Measurements from ENCODE around the gene EGFR. TPM values are rescaled to one million over a fixed set of nuclear protein-coding genes. Genes with fewer than 3 reads are reported as not detected.

EGFR gene
- total RNA-seq, 1 experiment from 2014 or later: 448 TPM

DNA sequence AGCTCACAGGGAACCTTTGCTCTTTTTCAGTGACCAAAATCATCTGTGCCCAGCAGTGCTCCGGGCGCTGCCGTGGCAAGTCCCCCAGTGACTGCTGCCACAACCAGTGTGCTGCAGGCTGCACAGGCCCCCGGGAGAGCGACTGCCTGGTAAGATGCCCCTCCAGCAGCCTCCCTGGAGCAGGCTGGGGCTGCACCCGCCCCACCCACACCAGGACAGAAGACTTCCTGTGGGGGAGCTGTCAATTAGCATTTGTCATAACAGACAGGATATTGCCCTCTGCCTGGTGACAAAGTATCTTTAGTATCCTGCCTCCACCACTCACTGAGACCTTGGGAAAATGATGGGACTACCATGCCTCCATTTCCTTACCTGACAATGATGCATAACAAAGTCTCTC lies 133.7 kb downstream of the EGFR start:
- intact Hi-C loops (cut with micrococcal nuclease): no loop called here
- CTCF ChIA-PET: interaction anchor here (0.8 to 3.9 kb wide), 3 partner anchors 19 to 379 kb away, joined by 3 to 20 read pairs (median 3); no protein-coding TSS in a partner anchor

DNA sequence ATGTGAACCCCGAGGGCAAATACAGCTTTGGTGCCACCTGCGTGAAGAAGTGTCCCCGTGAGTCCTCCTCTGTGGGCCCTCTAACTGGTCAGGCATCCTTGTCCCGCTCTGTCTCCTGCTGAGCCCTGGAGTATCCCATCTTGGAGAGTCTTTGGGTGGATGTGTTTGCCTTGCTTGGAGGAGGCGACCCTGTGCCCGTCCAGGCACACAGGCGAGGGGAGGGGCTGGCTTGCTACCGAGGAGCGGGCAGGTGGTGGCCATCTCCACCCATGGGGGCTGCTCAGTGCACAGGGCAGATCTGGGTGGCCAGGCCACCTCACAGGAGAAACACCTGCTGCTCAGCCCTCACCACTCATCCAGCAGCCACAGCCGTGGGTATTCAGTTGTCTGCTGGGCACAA lies 135.3 kb downstream of the EGFR start:
- CTCF ChIA-PET: interaction anchor here (0.6 to 1.0 kb wide), 3 partner anchors 101 to 389 kb away, joined by 3 to 6 read pairs (median 4); no protein-coding TSS in a partner anchor
- intact Hi-C loops (cut with micrococcal nuclease): no loop called here
- no peak for DNase-seq (ENCODE audit: unreplicated experiment)
- Mint-ChIP-seq H3K27ac (ENCODE audit: low read depth, unreplicated experiment) (peak overlapping the region; percentile 22), H3K4me1 (ENCODE audit: insufficient read depth, unreplicated experiment) (peaks cover 3% of the 10 kb centered on the region), H3K36me3 (ENCODE audit: insufficient read depth, unreplicated experiment) (peaks cover 100% of the 10 kb centered on the region), H3K4me3 (ENCODE audit: unreplicated experiment) (no peak overlapping the region), H3K9me3 (ENCODE audit: unreplicated experiment) (no peaks in the 10 kb centered on the region), H3K27me3 (ENCODE audit: insufficient read depth, unreplicated experiment) (no peaks in the 10 kb centered on the region)
- BruUV-seq (replicated peaks): no TSS peak
- TF ChIP-seq, protein P1, sequence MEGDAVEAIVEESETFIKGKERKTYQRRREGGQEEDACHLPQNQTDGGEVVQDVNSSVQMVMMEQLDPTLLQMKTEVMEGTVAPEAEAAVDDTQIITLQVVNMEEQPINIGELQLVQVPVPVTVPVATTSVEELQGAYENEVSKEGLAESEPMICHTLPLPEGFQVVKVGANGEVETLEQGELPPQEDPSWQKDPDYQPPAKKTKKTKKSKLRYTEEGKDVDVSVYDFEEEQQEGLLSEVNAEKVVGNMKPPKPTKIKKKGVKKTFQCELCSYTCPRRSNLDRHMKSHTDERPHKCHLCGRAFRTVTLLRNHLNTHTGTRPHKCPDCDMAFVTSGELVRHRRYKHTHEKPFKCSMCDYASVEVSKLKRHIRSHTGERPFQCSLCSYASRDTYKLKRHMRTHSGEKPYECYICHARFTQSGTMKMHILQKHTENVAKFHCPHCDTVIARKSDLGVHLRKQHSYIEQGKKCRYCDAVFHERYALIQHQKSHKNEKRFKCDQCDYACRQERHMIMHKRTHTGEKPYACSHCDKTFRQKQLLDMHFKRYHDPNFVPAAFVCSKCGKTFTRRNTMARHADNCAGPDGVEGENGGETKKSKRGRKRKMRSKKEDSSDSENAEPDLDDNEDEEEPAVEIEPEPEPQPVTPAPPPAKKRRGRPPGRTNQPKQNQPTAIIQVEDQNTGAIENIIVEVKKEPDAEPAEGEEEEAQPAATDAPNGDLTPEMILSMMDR (IDR thresholded peaks at IDR 0.05; ENCODE audit: unreplicated experiment): no peak
- POLR2A ChIA-PET: no interaction called here

More for the DNA sequence above, 133.7 kb downstream of the EGFR start:
- Mint-ChIP-seq H3K27ac (ENCODE audit: low read depth, unreplicated experiment) (no peak overlapping the region), H3K4me3 (ENCODE audit: unreplicated experiment) (no peak overlapping the region), H3K27me3 (ENCODE audit: insufficient read depth, unreplicated experiment) (no peaks in the 10 kb centered on the region), H3K4me1 (ENCODE audit: insufficient read depth, unreplicated experiment) (peaks cover 5% of the 10 kb centered on the region), H3K9me3 (ENCODE audit: unreplicated experiment) (no peaks in the 10 kb centered on the region), H3K36me3 (ENCODE audit: insufficient read depth, unreplicated experiment) (peaks cover 100% of the 10 kb centered on the region)
- BruUV-seq (replicated peaks): no TSS peak
- TF ChIP-seq, protein P1 (IDR thresholded peaks at IDR 0.05; ENCODE audit: unreplicated experiment): no peak
- no peak for DNase-seq (ENCODE audit: unreplicated experiment)
- POLR2A ChIA-PET: no interaction called here

DNA sequence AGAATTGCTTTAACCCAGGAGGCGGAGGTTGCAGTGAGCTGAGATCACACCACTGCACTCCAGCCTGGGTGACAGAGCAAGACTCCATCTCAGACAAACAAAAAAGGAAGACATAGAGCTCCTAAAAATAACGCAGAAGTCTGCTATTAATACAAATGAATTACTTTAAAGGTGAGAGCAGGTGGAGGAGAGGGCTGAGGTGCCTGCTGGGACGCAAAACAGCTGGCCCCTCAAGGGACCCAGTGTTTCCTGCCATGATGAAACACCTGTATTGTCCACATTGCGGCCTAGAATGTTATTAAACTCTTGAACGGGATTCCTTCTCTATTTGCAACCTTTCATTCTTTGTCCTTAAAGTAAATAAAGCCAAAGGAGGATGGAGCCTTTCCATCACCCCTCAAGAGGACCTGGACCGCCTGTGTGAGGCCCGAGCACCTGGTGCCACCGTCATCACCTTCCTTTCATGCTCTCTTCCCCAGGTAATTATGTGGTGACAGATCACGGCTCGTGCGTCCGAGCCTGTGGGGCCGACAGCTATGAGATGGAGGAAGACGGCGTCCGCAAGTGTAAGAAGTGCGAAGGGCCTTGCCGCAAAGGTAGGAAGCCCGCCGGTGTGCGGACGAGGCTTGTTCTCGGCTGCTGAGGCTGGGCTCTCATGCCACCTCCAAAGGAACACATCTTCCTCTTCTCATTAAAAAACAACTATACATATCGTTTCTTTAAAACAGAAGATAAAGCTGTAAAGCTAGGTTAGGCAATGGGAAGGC lies 136.7 kb downstream of the EGFR start:
- H3K4me3 Mint-ChIP-seq (ENCODE audit: unreplicated experiment): no peak overlapping the region
- no peak for DNase-seq (ENCODE audit: unreplicated experiment)
- H3K27me3 Mint-ChIP-seq (ENCODE audit: insufficient read depth, unreplicated experiment): no peaks in the 10 kb centered on the region
- BruUV-seq (replicated peaks): no TSS peak
- intact Hi-C loops (cut with micrococcal nuclease): no loop called here
- H3K9me3 Mint-ChIP-seq (ENCODE audit: unreplicated experiment): no peaks in the 10 kb centered on the region
- POLR2A ChIA-PET: no interaction called here
- TF ChIP-seq, protein P1 (IDR thresholded peaks at IDR 0.05; ENCODE audit: unreplicated experiment): no peak
- CTCF ChIA-PET: interaction anchor here (1.2 kb wide), 2 partner anchors 100 to 316 kb away, joined by 3 read pairs; no protein-coding TSS in a partner anchor
- H3K36me3 Mint-ChIP-seq (ENCODE audit: insufficient read depth, unreplicated experiment): peaks cover 99% of the 10 kb centered on the region
- no peak overlapping the region for H3K27ac Mint-ChIP-seq (ENCODE audit: low read depth, unreplicated experiment)
- H3K4me1 Mint-ChIP-seq (ENCODE audit: insufficient read depth, unreplicated experiment): no peaks in the 10 kb centered on the region

DNA sequence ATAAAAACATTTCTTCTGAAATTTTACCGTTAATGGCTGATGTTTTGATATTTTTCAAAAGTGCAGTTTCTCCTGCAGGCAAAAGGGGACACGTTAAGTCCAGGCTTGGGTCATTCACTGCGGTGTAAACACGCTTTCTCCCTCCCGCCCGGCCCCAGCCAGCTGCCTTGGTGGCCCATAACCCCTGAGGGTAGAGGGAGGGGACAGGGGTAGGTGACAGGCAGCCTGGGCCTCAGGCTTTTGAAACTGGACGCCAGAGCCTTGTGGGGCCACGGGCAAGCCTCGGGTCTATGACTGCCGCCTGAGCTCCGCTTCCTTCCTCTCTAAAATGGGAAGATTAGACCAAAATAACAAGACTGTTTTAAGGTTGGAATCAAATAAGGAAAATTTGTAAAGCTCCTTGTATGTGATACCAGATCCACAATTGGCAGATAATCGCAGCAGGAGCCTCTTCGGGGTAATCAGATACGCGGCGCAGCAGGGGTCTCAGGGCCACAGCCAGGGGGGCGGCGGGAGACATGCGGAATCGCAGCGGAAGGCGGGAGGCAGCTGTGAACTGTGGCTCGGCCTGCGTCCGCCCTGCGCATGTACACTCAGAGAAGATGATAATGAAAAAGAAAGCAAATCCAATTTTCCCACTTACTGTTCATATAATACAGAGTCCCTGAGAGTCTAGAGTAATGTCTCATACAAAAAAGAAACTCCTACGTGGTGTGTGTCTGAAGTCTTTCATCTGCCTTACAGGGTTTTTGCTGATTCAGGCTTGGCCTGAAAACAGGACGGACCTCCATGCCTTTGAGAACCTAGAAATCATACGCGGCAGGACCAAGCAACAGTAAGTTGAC lies 138.3 kb downstream of the EGFR start:
- Mint-ChIP-seq H3K4me1 (ENCODE audit: insufficient read depth, unreplicated experiment) (no peaks in the 10 kb centered on the region), H3K36me3 (ENCODE audit: insufficient read depth, unreplicated experiment) (peaks cover 99% of the 10 kb centered on the region), H3K27me3 (ENCODE audit: insufficient read depth, unreplicated experiment) (no peaks in the 10 kb centered on the region), H3K9me3 (ENCODE audit: unreplicated experiment) (no peaks in the 10 kb centered on the region), H3K4me3 (ENCODE audit: unreplicated experiment) (no peak overlapping the region), H3K27ac (ENCODE audit: low read depth, unreplicated experiment) (no peak overlapping the region)
- no TSS peak for BruUV-seq (replicated peaks)
- intact Hi-C loops (cut with micrococcal nuclease): no loop called here
- TF ChIP-seq, protein P1 (IDR thresholded peaks at IDR 0.05; ENCODE audit: unreplicated experiment): no peak
- POLR2A ChIA-PET: interaction anchor here (1.2 to 1.3 kb wide), 2 partner anchors 28 to 49 kb away, joined by 3 to 5 read pairs; no protein-coding TSS in a partner anchor
- CTCF ChIA-PET: interaction anchor here (0.6 to 0.8 kb wide), 3 partner anchors 12 to 383 kb away, joined by 3 to 4 read pairs (median 3); no protein-coding TSS in a partner anchor
- no peak for DNase-seq (ENCODE audit: unreplicated experiment)
